ENCODE results near the gene GPC5.

The GPC5 gene

GRCh38 chr13:91384896-91385295 lies 13.5 kb upstream of the GPC5 start:
- TF ChIP-seq NFIC (IDR thresholded peaks at IDR 0.05) (no peak), EP300 (IDR thresholded peaks at IDR 0.05; ENCODE audit: borderline replicate concordance) (no peak), TCF12 (IDR thresholded peaks at IDR 0.05; ENCODE audit: low read depth) (no peak), EGR1 (IDR thresholded peaks at IDR 0.05) (no peak), CEBPB (IDR thresholded peaks at IDR 0.05) (no peak), RAD21 (IDR thresholded peaks at IDR 0.05; ENCODE audit: low read depth) (no peak), TEAD4 (IDR thresholded peaks at IDR 0.05) (no peak), FOXM1 (IDR thresholded peaks at IDR 0.05; ENCODE audit: borderline replicate concordance, low read depth) (no peak), USF1 (IDR thresholded peaks at IDR 0.05) (no peak), YY1 (IDR thresholded peaks at IDR 0.05; ENCODE audit: low read depth) (no peak), ZBTB7A (IDR thresholded peaks at IDR 0.05; ENCODE audit: low read depth) (no peak), CREB1 (IDR thresholded peaks at IDR 0.05; ENCODE audit: low read depth) (no peak)

- no peak for TF ChIP-seq FOXM1 (IDR thresholded peaks at IDR 0.05; ENCODE audit: borderline replicate concordance, low read depth)
- TF ChIP-seq TCF12 (IDR thresholded peaks at IDR 0.05; ENCODE audit: low read depth), result no peak
- TF ChIP-seq NFIC (IDR thresholded peaks at IDR 0.05), result no peak
- TF ChIP-seq EP300 (IDR thresholded peaks at IDR 0.05; ENCODE audit: borderline replicate concordance), result no peak
- no peak for TF ChIP-seq ZBTB7A (IDR thresholded peaks at IDR 0.05; ENCODE audit: low read depth)
- no peak for TF ChIP-seq REST (IDR thresholded peaks at IDR 0.05; ENCODE audit: low read depth)
- TF ChIP-seq EGR1 (IDR thresholded peaks at IDR 0.05), result no peak
- TF ChIP-seq RAD21 (IDR thresholded peaks at IDR 0.05; ENCODE audit: low read depth), result no peak
- TF ChIP-seq CEBPB (IDR thresholded peaks at IDR 0.05), result no peak
- TF ChIP-seq YY1 (IDR thresholded peaks at IDR 0.05; ENCODE audit: low read depth), result no peak
- no peak for TF ChIP-seq MAX (IDR thresholded peaks at IDR 0.05)
- no peak for TF ChIP-seq CREB1 (IDR thresholded peaks at IDR 0.05; ENCODE audit: low read depth)
Observed at GRCh38 chr13:91389186-91389585, 9.2 kb upstream of the GPC5 start.

GRCh38 chr13:91397595-91397994 lies 826 bp upstream of the GPC5 start:
- TF ChIP-seq TEAD4 (IDR thresholded peaks at IDR 0.05) (no peak), NFIC (IDR thresholded peaks at IDR 0.05) (no peak), TAF1 (IDR thresholded peaks at IDR 0.05; ENCODE audit: low read depth) (no peak), MAX (IDR thresholded peaks at IDR 0.05) (no peak), EGR1 (IDR thresholded peaks at IDR 0.05) (no peak), TCF12 (IDR thresholded peaks at IDR 0.05; ENCODE audit: low read depth) (no peak), YY1 (IDR thresholded peaks at IDR 0.05; ENCODE audit: low read depth) (no peak), REST (IDR thresholded peaks at IDR 0.05; ENCODE audit: low read depth) (no peak), RAD21 (IDR thresholded peaks at IDR 0.05; ENCODE audit: low read depth) (no peak)

- TF ChIP-seq REST (IDR thresholded peaks at IDR 0.05; ENCODE audit: low read depth) (no peak), USF1 (IDR thresholded peaks at IDR 0.05) (no peak), NFIC (IDR thresholded peaks at IDR 0.05) (no peak), ZBTB7A (IDR thresholded peaks at IDR 0.05; ENCODE audit: low read depth) (no peak), TCF12 (IDR thresholded peaks at IDR 0.05; ENCODE audit: low read depth) (no peak), YY1 (IDR thresholded peaks at IDR 0.05; ENCODE audit: low read depth) (no peak), TEAD4 (IDR thresholded peaks at IDR 0.05) (no peak), RAD21 (IDR thresholded peaks at IDR 0.05; ENCODE audit: low read depth) (no peak)
Observed at GRCh38 chr13:91399189-91400062, 1.0 kb downstream of the GPC5 start.
